HEK293 (cell line): Measurements from ENCODE around the gene C1orf174.

Experiments
- ATF2 ChIP-seq: fragments of 450-650 bp; formaldehyde crosslinking; IDR thresholded peaks from 2 replicates; pipeline ENCODE4 v1.5.1; 2016; ENCODE audit warnings: missing biosample characterization, missing genetic modification characterization, low read depth
- CTCF ChIP-seq: fragments of 450-650 bp; formaldehyde crosslinking; IDR thresholded peaks from 2 replicates; pipeline ENCODE4 v1.5.1; 2016; ENCODE audit warnings: missing biosample characterization, missing genetic modification characterization
- PBX3 ChIP-seq: sonication (generic); formaldehyde crosslinking; IDR thresholded peaks from 2 replicates; pipeline ENCODE4 v1.8.1; 2022; ENCODE audit warnings: mild to moderate bottlenecking, moderate library complexity, missing genetic modification reagents
- YY1 ChIP-seq: fragments of 450-650 bp; formaldehyde crosslinking; IDR thresholded peaks from 2 replicates; pipeline ENCODE4 v1.5.1; 2018; ENCODE audit warnings: missing biosample characterization, missing genetic modification characterization
- ZBTB21 ChIP-seq: fragments of 450-650 bp; formaldehyde crosslinking; IDR thresholded peaks from 2 replicates; pipeline ENCODE4 v1.5.1; 2017; ENCODE audit warnings: missing biosample characterization, missing genetic modification characterization
- ZNF391 ChIP-seq: fragments of 450-650 bp; formaldehyde crosslinking; IDR thresholded peaks from 2 replicates; pipeline ENCODE4 v1.5.1; 2016; ENCODE audit warnings: low read depth, missing biosample characterization, missing genetic modification characterization, borderline replicate concordance
- ZNF791 ChIP-seq: fragments of 450-650 bp; formaldehyde crosslinking; IDR thresholded peaks from 2 replicates; pipeline ENCODE4 v1.5.1; 2016; ENCODE audit warnings: missing biosample characterization, missing genetic modification characterization

GRCh38 chr1:3886106-3886670, 13.9 kb downstream of the C1orf174 start:
- TF ChIP-seq ZNF791 (tag by site-specific recombination), result no peak
- TF ChIP-seq PBX3 (CRISPR knock-in tag), result no peak
- TF ChIP-seq ZBTB21 (tag by site-specific recombination), result no peak
- no peak for TF ChIP-seq CTCF (tag by site-specific recombination)
- TF ChIP-seq YY1, result no peak
- TF ChIP-seq ZNF391 (tag by site-specific recombination), result no peak
- TF ChIP-seq ATF2, result no peak
